Stimulated activated CD8-positive, alpha-beta memory T cell treated with anti-CD3 and anti-CD28 coated beads, Interleukin-12 subunit alpha, Interleukin-12 subunit beta, amount 100 ng/mL, for 4 hours (primary cell): ENCODE data around the gene HLA-B.

Source experiments
- DNase-seq: peaks from one replicate; pipeline ENCODE4 v3.0.0-alpha.2; 2020; ENCODE audit warnings: low read depth

The HLA-B gene

DNA sequence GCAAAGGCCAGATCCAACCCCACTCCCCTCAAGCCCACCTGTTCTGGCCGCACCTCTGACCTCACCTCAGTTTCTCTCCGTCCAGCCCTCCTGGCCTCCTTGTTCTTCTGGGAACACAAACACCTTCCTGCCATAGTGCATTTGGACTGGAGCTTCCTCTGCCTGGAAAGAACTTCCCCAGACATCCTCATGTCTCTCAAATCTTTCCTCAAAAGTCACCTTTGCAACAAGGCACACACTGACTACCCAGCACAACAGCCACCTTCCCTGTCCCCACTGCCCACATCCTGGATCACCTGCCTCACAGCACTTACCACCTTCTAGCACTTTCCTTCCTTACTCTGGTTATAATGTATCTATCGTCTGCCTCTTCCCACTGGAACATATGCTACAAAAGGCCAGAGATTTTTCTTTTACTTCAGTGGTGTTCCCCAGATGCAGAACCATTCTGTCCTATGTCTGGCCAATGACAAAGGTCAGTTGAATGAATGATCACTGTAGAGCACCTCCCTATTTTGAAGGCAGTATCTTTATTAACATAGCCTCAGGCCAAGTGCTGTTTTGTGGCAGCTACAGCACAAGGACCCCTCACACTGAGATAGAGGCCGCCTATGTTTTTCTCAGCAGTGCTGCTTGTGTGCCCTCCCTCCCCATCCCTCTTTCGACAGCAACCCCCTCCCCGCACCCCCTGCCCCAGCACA lies 4.1 kb downstream of the HLA-B start:
- no peak for DNase-seq

DNA sequence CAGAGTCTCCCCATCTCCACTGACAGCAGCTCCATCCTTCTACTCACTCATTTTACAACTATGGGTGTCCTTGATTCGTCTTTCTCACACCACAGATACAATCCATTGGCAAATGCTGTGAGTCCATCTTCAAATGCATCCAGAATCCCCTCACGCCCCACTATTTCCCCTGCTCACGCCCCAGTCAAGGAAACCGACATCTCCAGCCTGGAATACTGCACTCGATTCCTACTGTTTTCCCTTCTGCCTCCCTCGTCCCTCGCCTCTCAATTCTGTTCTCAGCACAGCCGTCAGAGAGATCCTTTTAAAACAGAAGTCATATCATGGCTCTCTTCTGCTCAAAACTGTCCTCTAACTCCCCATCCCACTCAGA lies 4.7 kb downstream of the HLA-B start:
- no peak for DNase-seq

DNA sequence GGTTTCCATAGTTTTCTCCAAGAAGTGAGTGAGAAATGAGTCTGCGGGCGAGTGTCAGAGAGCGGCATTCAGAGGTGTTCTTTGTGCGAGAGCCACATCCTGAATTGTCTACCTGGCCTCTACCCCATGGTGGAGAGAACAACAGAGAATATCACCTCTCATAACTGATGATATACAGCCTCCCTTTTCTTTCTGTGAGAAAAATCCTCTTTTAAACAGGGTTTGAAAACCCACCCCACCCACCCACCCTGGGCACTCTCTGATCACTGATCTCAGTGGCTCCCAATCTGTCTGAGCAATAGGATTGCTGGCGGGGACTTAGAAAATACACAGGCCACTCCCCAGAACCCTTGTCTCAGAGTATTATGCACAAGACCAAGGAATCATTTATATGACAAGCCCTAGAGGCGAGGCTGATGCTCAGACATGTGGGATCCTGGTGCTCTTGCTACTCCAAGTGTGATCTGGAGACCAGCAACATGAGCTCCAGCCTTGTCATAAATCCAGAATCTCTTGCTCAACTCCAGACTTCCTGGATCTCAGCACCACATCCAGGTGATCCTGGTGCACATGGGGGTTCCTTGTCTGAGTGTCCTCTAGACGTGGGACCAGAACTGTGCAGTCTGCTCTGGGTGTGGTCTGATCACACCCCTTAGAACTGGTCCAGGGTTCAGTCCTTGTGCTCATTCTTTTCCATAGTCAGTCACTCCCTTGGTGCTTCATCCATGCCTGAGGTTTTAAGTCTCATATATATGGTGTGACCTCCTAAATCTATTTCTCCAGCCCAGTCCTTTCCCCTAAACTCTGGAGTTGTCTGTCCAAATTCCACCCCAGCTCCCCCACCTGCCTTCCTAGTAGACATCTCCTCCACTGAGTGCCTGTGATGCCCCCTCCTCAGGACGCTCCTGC lies 5.3 kb downstream of the HLA-B start:
- no peak for DNase-seq

DNA sequence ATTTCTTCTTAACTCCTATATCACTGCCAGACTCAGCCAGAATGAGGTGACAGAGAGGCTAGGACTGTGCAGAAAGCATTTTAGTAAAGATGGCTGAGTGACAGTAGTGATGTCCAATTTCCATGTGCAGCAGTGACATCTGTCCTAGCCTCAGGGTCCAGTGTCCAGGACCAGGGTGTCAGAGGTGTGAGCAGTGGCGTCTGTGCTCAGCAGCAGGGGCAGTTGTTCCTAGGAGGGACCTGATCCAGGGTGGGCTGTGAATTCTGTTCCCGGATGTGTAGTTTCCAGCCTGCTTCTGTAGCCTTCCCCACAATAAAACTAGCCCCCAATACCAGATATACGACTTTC lies 6.0 kb downstream of the HLA-B start:
- DNase-seq, result no peak

DNA sequence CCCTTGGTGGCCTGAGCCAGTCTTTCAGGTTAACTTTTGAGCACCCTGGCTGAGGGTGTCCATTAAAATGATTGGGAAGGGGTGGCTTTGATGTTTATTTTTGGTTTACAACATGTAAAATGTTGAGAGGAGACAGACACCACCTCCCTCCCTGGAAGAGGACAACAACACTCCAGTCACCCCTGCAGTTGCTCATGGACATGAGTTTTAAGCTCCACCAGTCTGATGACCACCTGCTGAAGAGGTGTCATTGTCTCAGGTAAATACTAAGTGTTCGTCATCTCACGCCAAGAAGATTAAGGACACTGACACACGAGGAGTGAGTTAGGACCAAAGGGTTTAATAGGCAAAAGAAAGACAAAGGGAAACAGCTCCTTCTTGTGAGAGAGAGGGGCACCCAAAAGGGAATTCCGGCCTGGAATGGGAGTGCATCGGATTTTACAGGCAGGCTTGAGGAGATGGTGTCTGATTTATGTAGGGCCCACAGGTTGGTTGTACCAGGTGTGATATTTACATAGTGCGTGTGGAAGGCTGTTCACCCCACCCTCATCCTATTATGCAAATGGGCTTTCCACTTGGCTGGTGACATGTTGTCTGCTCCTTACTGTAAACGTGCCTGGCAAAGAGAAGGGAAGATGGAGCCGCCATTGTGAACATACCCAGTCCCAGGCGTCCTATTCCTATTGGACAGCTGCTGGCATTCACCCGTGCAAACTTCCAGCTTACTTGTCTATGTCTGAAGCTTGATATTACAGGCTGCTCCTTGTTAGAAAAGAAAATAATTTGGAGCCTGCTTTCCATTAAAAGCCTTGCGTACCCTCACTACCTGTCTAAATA lies 6.6 kb downstream of the HLA-B start:
- no peak for DNase-seq

DNA sequence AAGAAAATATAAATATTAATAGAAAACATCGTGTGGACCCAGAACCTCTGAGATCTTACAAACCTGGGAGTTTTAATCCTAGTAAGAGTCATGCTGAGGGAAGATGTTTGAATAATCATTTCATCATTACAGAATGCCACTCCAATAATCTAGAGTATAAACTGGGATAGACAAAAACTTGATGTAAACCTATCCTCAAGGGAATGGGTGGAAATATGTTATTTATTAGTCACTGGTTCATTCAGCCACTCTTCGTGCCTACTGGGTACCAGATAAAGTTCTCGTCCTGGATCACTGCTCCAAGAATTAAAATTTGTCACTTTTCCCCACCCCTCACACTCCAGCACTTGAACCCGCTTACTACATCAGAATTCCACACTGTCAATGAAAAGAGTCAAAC lies 7.7 kb downstream of the HLA-B start:
- no peak for DNase-seq

DNA sequence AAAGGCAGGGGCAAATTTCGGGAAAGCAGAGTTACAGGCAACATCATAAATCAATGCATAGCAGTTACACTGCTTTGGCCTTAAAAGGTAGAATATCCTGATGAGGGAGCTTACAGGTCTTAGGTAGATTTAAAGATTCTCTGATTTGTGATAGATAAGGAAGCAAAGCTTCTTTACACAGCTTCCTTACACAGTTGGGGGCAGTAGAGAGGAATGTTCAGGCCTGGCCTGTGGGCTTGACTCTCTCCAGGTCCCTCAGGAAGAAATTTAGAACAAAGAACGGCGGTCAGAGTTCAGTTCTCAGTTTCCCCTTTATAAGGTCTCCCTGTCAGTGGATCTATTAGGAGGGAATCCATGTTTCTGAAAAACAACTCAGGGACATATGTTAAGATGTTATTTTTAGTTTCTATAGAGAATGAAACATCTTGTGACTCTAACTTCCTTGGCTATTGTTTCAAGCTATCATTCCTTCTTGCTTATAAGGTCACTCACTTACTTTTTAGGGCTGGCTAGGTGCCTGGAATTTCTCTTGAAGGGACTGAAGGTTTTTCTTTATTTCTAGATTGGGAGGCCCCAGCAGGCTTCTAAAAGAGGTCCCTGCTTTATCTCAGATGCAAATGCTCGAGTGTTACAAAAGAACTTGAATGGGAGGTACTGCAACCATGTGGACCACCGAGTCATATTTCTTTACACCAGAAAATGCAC lies 11.8 kb downstream of the HLA-B start:
- DNase-seq, result no peak

DNA sequence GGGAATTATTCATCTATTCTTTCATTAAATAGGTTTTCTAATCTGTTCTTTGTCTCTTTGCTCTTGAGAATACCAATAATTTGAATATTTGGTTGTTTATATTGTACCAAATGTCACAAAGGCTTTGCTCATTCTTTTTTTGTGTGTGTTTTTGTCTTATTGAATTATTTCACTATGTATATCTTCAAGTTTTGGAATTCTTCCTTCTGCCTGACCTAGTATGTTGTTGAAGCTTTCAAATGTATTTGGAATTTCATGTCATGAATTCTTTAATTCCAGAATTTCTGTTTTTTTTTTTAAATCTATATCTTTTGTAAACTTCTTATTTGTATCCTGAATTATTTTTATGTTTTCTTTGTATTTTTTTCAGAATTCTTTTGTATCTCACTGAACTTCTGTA lies 16.8 kb downstream of the HLA-B start:
- DNase-seq, result no peak

DNA sequence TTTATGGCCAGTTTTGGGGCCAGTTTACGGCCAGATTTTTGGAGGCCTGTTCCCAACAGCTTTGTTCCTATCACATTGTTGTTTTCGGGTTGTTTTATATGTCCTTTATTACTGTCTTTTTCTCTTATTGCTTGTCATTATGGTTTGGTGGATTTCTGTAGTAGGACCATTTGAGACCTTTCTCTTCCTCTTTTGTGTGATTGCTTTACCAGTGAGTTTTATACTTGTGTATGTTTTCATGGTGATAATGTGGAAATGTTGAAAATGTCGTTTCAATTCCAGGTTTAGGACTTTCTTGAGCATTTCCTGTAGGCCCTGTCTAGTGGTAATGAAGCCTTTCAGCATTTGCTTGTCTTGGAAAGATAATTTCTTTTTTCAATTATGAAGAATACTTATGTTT lies 17.8 kb downstream of the HLA-B start:
- no peak for DNase-seq

DNA sequence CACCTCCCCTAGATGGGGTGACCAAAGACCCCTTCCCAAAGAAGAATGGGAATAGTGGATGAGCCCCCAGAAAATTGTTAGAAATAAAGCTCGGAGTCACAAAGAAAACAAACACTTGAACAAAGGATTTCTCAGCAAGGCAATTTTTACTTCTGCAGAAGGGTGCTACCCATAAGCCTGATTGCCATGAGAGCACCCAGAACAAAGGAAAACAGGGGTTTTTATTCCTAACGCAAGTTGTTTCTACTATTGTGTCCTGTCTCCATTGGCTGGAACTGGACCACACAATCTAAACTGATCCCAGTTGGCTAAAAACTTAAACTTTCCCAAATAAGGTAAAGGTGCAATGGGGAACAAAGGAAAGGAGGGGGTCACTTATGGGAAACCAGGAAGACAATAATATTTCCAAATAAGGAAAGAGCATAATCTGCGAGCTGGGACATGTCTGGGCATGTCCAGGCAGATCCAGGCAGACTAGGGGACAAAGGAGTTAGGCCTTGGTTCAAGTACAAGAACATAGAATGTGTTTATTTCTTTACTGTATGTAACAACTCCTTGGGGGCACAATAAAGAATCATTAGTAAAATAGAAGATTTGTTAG lies 20.0 kb downstream of the HLA-B start:
- DNase-seq, result no peak

DNA sequence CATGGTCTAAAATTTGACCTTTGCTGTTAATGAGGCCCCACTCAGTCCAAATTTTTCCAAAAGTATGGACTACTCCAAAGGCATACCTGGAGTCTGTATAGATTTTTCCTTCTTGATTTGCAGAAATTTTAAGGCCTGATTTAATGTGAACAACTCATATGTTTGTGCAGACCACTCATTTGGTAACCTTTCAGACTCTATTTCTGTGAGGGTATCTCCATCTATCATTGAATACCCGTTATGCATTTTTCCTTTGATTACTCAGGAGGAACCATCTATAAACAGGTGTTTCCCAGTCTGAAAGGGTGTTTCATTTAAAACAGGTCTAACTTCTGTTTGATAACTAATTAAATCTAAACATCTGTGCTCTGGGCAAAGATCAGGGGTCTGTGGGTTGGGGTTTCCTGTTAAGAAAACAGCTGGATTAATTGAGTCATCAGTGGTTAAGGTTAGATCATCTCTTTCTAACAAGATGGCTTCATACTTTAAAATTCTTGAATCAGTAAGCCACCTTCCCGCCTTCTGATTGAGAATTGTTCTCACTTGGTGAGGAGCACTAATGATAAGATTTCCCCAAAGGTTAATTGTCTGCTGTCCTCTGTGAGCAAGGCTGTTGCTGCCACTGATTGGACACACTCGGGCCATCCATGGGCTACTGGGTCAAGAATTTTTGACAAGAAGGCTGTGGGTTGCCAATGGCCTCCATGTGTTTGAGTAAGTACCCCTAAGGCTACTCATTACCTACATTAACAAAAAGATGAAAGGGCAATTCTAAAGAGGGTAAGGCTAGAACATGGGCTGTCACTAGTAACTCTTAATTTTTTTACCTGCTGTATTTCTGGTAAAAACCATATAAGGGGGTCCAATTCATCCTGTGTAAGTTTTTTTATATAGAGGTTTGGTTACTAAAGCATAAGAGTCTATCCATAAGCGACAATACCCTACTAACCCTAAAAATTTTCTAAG lies 24.1 kb downstream of the HLA-B start:
- no peak for DNase-seq

DNA sequence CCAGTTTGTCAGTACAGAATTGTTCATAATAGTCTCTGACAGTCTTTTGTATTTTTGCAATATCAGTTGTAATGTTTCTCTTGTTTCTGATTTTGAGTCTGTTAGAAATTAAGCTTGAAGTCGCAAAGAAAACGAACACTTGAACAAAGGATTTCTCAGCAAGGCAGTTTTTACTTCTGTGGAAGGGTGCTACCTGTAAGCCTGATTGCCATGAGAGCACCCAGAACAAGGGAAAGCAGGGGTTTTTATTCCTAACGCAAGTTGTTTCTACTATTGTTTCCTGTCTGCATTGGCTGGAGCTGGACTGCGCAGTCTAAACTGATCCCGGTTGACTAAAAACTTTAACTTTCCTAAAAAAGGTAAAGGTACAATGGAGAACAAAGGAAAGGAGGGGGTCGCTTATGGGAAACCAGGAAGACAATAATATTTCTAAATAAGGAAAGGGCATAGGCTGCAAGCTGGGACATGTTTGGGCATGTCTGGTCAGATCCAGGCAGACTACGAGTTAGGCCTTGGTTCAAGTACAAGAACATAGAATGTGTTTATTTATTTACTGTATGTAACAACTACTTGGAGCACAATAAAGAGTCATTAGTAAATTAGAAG lies 28.5 kb downstream of the HLA-B start:
- DNase-seq, result no peak

DNA sequence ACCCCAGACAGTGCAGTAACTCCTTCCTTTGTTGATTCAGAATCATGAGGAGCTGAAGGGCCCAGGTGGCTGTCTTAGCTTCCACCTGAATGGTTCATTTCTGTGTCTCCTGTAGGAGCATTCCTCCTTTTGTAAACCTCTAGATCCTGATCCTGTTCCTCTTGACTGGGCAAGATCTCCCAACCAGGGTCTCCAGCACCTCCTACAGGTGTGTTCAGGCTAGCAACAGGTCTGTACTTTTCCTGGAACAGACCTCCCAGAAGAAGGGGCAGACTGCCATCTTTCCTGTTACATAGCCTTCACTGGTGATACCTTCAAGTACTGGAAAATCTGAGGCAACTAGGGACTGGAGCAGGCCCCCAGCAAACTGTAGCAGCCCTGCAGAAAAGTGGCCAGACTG lies 35.2 kb downstream of the HLA-B start:
- DNase-seq, result no peak

DNA sequence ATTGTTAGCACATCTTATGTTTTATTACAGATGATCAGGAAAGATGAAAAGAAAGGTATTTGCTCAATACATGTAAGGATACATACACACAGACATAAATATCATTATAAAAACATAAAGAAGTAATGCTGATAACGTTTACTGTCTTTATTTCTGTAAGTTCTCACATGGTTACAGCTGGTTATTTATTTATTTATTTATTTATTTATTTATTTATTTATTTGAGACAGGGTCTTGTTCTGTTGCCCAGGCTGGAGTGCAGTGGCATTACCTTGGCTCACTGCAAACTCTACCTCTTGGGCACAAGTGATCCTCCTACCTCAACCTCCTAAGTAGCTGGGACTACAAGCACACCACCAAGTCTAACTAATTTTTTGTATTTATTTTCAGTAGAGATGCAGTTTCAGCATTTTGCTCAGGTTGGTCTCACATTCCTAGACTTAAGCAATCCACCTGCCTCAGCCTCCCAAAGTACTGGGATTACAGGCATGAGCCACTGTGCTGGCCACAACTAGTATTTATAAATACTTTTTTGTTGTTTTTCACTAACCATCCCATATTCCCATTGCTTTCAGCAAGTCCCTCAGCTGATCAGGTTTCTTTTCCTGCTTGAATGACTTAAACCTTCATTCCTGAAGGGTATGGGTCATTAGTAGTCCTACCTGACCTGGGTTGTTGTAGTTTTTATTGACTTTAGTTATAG lies 35.8 kb downstream of the HLA-B start:
- no peak for DNase-seq

DNA sequence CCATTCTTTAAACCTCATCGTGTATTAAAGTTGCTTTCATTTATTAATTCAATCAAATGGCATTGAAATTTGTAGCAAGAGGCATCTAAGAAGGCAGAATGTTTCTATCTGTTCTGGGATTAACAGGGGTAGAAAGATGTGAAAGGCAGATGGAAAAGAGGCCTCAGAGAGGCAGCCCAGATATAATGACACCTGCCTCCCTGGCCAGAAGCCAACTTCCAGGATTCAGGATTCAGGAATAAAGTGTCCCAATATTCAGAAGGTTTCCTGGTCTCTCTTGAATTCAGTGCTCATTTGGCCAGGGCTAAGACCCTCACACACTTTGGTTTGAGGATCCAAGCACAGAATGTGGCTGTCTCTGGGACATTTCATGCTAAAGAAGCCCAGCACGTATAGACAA lies 39.9 kb downstream of the HLA-B start:
- DNase-seq, result no peak

DNA sequence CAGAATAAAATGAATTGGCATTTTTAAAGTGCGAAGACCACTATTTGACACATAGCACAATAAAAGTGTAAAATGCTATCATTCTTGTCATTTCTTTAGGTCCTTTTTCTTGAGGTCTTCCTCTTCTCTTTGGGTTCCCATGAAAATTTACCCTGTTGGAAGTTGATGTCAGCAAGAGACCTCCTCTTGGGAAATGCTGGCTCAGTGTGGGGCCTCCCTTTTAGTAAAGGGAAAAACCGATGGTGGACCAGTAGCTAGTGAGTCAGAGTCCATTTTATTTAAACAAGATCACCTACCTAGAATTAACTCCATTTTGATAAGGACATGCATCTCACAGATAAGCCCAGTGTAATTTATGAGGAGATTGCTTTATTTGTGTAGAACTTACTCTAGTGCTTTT lies 47.3 kb downstream of the HLA-B start:
- no peak for DNase-seq

DNA sequence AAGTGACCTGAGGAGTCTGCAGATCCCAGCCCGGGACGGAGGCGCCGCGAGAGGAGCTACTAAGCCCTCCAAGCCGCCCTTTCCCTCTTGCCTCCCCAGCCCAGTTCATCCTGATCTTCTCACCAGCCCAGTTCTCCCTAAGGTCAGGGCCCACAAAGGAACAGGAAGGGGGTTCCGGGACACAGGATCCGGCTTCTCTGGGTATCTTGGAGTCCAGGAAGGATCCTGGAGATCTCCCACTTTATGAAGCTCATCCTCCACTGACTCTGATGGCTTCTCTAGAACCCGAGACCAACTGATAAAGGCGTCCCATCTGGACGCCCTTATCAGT lies 48.2 kb downstream of the HLA-B start:
- no peak for DNase-seq

DNA sequence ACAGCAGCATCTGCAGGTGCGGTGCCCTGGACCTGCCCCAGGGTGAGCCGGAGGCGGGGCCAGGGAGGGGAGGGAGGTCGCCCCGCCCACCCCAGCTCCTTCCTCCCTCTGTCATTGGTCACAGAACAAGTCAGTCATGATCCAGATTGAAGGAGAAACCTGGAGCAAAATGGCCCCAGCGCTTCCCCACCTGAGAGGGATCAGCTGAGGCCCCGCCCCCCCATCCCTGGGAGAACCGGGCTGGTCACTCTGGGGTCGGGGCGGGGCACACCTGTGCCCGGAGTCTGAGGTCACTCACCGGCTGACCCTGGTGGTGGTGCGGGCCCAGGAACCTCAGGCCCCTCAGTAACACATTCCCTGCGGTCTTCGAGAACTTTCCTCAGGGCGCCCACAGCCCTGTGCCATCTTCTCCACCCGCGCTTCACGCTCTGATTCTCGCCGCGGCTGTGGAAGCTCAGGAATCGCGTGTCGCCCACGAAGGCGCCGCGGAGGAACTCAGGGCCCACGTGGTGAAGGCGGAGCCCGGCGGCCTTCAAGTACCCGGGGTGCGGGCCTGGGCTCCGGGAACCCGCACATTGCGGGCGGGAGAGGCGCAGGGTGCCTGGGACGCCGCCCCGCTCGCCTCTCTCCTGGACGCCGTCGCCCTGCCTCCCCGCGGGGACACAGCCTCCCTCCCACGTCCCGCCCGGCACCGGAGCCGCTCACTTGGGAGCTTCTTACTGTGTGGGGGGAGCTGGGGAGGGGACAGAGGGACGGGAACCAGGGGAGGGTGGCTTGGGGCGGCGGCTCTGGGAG lies 48.7 kb downstream of the HLA-B start:
- DNase-seq, result peak; percentile 63

DNA sequence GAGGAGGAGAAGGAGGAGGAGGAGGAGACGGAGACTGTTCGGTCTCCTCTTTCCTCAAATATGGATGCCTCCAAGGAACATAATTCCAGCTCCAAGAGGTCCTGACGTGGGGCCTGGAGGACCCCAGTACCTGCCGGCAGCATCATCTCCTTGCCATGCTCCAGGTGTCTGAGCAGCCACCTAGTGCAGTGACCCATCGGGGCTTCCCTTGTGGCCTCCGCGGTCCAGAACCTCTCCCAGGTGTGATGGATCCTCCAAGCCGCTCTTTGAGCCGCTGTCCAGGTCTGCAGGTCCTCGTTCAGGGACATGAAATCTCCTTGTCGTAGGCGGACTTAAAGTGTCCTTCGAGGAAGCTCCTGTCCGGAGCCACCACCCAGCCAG lies 49.3 kb downstream of the HLA-B start:
- DNase-seq, result no peak
